ENCODE measurements around the gene AKR1C2. TPM values are rescaled to one million over a fixed set of nuclear protein-coding genes. Genes with fewer than 3 reads are reported as not detected.
"Not testable (repeated sequence)": the region's sequence is repeated elsewhere in the genome, so short reads cannot be mapped to it uniquely, and the experiment has no call there.

The AKR1C2 gene
- polyA plus RNA-seq (2011; rRNA removed) = 6,607 and 6,805 TPM in 2 replicates
- 2,138 and 2,314 TPM in 2 replicates for polyA plus RNA-seq (2012; cell fraction: cytosol; rRNA removed)
- 1,646 and 2,223 TPM in 2 replicates for polyA plus RNA-seq (2012; cell fraction: nucleus; rRNA removed)
- polyA plus RNA-seq (2017; fragmentation: RNase III; extraction: RNeasy Plus Mini Kit Qiagen cat#74134 plus additional on column Dnase treatment) = 5,292 to 5,660 TPM (median 5,410 TPM) in 3 replicates
- 1,944 and 2,314 TPM in 2 replicates for polyA minus RNA-seq (2011; rRNA and poly(A)+ RNA removed)

DNA sequence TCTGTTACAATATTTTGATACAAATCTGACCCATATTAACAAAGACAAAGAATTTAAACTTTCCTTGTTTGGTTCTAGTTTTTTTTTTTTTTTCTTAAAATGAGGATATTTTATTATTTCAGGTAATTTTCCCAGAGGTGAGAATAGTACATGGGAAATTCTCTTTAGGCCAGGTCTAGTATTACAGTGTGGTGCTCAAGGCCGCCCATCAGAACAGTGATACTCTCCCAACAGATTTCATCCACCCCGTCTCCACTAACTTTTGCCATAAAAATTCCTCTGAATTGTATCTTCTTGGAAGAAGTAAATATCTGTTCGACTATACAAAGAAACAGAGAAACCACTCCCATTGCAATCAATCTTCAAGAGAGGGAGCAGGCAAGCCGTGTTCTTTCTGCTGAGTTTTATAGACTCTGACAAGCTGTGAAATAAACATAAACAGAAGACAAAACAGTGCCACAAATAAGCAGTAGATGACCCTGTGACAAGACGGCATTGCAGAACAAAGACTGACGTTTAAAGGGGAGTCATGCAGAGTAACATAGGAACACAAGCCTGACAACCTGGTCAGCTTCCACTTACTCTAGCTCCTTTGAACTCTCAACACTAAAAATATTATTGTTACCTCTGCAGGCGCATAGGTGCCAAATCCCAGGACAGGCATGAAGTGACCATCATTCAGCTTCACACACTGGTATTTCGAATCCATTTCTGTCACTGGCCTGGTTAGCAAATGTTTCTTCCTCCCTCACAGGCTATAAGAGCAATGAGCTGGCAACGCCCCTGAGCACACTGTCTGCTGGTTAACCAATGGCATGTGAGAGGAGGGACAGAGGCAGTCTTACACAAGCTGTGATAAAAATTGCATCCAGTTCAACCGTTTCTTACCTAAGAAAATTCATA is at the start of gene AKR1C2:
Gene AKR1C2, minus strand, starts transcription at position 731 of the 903 bp plus-strand sequence. Its CDS starts 22 bp downstream, at position 709.
- peak; percentile 100 for FAIRE-seq

DNA sequence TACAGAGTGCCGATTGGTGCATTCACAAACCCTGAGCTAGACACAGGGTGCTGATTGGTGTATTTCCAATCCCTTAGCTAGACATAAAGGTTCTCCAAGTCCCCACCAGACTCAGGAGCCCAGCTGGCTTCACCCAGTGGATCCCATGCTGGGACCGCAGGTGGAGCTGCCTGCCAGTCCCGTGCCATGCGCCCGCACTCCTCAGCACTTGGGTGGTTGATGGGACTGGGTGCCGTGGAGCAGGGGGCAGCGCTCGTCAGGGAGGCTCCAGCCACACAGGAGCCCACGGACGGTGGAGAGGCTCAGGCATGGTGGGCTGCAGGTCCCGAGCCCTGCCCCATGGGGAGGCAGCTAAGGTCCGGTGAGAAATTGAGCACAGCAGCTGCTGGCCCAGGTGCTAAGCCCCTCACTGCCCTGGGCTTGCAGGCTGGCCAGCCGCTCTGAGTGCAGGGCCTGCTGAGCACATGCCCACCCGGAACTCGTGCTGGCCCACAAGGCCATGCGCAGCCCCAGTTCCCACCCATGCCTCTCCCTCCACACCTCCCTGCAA is 49.4 kb upstream of the AKR1C2 start:
- Histone ChIP-seq H3K27ac (peak overlapping the region in 1 of 2 experiments; percentile 1; a peak in 1 of 6 replicates), H3K4me1 (peaks cover 27% of the 10 kb centered on the region)
- CTCF ChIA-PET = interaction anchor here (1.2 kb wide), 1 partner anchor 18 kb away, joined by 4 read pairs; no protein-coding TSS in a partner anchor
- POLR2A ChIA-PET; DNase-seq (ENCODE audit: low read depth in 1 of 2, low spot score in 1 of 2); H3K4me3 ChIP-seq; H3K9me3 ChIP-seq; ATAC-seq; H3K4me2 ChIP-seq; FAIRE-seq: not testable (repeated sequence)
- 91% methylated on average over 8 of the region's 16 CpGs for WGBS (ENCODE audit: missing lambda C conversion rate)

More for the DNA sequence above, at the start of gene AKR1C2:
- TF ChIP-seq, protein P1, sequence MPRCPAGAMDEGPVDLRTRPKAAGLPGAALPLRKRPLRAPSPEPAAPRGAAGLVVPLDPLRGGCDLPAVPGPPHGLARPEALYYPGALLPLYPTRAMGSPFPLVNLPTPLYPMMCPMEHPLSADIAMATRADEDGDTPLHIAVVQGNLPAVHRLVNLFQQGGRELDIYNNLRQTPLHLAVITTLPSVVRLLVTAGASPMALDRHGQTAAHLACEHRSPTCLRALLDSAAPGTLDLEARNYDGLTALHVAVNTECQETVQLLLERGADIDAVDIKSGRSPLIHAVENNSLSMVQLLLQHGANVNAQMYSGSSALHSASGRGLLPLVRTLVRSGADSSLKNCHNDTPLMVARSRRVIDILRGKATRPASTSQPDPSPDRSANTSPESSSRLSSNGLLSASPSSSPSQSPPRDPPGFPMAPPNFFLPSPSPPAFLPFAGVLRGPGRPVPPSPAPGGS (IDR thresholded peaks at IDR 0.05) = peak; percentile 84; the same call in 2 of the 3 replicates
- peak; percentile 57 for TF ChIP-seq POLR2A (IDR thresholded peaks at IDR 0.05; ENCODE audit: low read length)
- TF ChIP-seq JUN (IDR thresholded peaks at IDR 0.05) = peak; percentile 89 to 97
- peak; percentile 24 to 31; a peak in 1 of 4 replicates for TF ChIP-seq CEBPB (IDR thresholded peaks at IDR 0.05)
- Histone ChIP-seq H3K4me1 (peaks cover 36% of the 10 kb centered on the region), H3K4me3 (peak within 1 kb of the TSS; percentile 81), H3K4me2 (peak within 1 kb of the TSS; percentile 78), H3K27ac (peak within 1 kb of the TSS; percentile 87 to 95)
- WGBS (ENCODE audit: missing lambda C conversion rate) = 0% methylated on average over 8 of the region's 10 CpGs
- ChIA-PET POLR2A (interaction anchor here (0.6 to 1.8 kb wide), 5 partner anchors 19 to 91 kb away, joined by 3 to 11 read pairs (median 3); partner anchors contain the start of genes AKR1C1 and AKR1C3), CTCF (interaction anchor here (1.2 to 1.5 kb wide), 4 partner anchors 13 to 431 kb away, joined by 3 to 8 read pairs (median 3); no protein-coding TSS in a partner anchor)
- ATAC-seq (peak; percentile 91 to 94), DNase-seq (ENCODE audit: low read depth in 1 of 2, low spot score in 1 of 2) (peak in 1 of 2 experiments; percentile 92)
- H3K9me3 ChIP-seq = not testable (repeated sequence)

DNA sequence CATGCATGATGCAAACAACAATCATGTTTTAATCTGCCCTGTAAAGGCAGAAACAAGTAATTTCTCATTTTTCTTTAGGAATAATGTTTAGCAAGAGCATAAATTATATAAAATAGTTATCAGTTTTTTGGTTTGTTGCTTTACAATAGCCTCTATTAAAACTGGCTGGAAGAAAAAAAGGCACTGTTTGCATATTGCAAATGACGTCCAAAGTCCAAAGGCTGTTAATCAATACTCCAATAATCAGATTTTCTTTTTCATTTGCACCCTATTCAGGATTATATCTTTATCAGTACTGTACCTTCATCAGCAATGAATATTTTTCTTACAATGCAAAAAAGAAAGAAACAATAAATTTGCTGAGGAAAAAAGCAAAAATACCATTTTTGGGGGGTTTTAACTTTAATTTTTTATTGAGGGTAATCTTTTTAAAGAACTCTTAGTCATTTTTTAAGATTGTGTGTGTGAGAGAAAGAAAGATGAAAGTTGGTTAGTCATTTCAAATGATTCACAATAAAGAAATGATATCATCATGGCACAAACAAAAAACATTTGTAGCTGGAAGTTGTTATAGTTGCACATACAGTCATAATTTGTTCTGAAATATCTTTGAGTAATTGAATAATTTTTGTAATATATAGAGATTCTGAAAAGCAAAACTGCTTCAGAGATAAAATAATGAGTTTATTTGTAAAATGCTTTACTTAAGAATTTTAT is 44.4 kb upstream of the AKR1C2 start:
- H3K9me3 ChIP-seq = peaks cover 26% of the 10 kb centered on the region
- ChIA-PET CTCF (no interaction called here), POLR2A (interaction anchor here (0.7 kb wide), 1 partner anchor 13 kb away, joined by 3 read pairs; no protein-coding TSS in a partner anchor)
- H3K4me2 ChIP-seq = peak overlapping the region; percentile 55
- ATAC-seq (no peak), FAIRE-seq (no peak), DNase-seq (ENCODE audit: low read depth in 1 of 2, low spot score in 1 of 2) (peak in 1 of 2 experiments; percentile 33)
- TF ChIP-seq FOSL2 (IDR thresholded peaks at IDR 0.05) = peak; percentile 65; the same call in 1 of the 2 replicates
- peak; percentile 72 for TF ChIP-seq FOSL2 (CRISPR knock-in tag; IDR thresholded peaks at IDR 0.05)
- TF ChIP-seq RARB (CRISPR knock-in tag; IDR thresholded peaks at IDR 0.05) = no peak
- peak; percentile 38 for TF ChIP-seq JUNB (IDR thresholded peaks at IDR 0.05)
- peak in 1 of 2 experiments; percentile 1; a peak in 1 of 4 replicates for TF ChIP-seq CEBPB (IDR thresholded peaks at IDR 0.05)
- peaks cover 39% of the 10 kb centered on the region for H3K4me1 ChIP-seq
- no peak overlapping the region for H3K4me3 ChIP-seq
- peak overlapping the region; percentile 65 to 72 for H3K27ac ChIP-seq
- 45% methylated on average over 1 of the region's 1 CpG for WGBS (ENCODE audit: missing lambda C conversion rate)

DNA sequence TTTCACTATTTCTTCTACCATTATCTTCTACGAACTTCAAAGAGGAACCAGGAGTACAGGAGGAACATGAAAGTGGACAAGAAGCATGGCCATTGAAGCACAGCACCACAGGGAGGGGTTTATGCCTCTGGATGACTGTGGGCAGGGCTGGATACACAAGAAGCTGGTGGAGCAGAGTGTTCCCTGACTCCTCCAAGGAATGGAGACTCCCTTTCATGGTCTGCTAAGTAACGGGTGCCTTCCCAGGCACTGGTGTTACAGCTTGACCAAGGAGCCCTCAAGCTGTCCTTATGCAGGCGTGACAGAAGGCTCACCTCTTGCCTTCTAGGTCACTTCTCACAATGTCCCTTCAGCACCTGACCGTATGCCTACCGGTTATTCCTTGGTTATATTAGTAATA is 43.4 kb upstream of the AKR1C2 start:
- ATAC-seq; FAIRE-seq; H3K4me3 ChIP-seq; DNase-seq (ENCODE audit: low read depth in 1 of 2, low spot score in 1 of 2); POLR2A ChIA-PET: not testable (repeated sequence)
- WGBS (ENCODE audit: missing lambda C conversion rate) = 77% methylated on average over 5 of the region's 5 CpGs
- Histone ChIP-seq H3K4me1 (peaks cover 39% of the 10 kb centered on the region), H3K27ac (peak overlapping the region; percentile 65 to 72), H3K4me2 (0 out of 3 replicates have a peak overlapping the region, but pooled peaks have one; percentile 55), H3K9me3 (peaks cover 29% of the 10 kb centered on the region)
- CTCF ChIA-PET = interaction anchor here (1.0 kb wide), 1 partner anchor 23 kb away, joined by 3 read pairs; no protein-coding TSS in a partner anchor

DNA sequence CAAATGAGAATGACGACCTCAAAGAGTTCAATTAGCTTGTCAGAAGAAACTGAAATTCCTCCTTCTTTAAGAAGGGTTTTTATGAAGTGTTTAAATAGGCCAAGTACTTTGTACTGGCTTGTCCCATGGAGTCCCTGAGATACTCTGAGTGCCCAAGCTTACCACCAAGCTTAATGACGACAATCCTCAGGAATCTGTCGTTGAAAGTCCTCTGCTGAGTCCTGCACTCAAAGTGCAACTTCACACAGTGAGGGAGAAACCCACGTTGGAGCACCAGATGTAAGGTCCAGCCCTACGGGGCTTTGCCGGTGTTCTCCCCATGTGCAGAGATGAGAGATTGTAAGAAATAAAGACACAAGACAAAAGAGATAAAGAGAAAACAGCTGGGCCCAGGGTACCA is 42.8 kb upstream of the AKR1C2 start:
- no peak overlapping the region for H3K4me2 ChIP-seq
- peaks cover 39% of the 10 kb centered on the region for H3K4me1 ChIP-seq
- H3K27ac ChIP-seq = peak overlapping the region; percentile 65 to 72; a peak in 5 of 6 replicates
- H3K9me3 ChIP-seq = peaks cover 35% of the 10 kb centered on the region
- no peak for DNase-seq (ENCODE audit: low read depth in 1 of 2, low spot score in 1 of 2)
- WGBS (ENCODE audit: missing lambda C conversion rate) = 93% methylated on average over 6 of the region's 6 CpGs
- POLR2A ChIA-PET = no interaction called here
- no peak for FAIRE-seq
- CTCF ChIA-PET = interaction anchor here (1.0 kb wide), 1 partner anchor 22 kb away, joined by 3 read pairs; no protein-coding TSS in a partner anchor
- no peak for ATAC-seq
- H3K4me3 ChIP-seq = no peak overlapping the region
- TF ChIP-seq, protein P2, sequence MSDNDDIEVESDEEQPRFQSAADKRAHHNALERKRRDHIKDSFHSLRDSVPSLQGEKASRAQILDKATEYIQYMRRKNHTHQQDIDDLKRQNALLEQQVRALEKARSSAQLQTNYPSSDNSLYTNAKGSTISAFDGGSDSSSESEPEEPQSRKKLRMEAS (IDR thresholded peaks at IDR 0.05) = no peak
- no peak for TF ChIP-seq SMC3 (IDR thresholded peaks at IDR 0.05)
- no peak for TF ChIP-seq GATA3 (IDR thresholded peaks at IDR 0.05; ENCODE audit: borderline replicate concordance)
- no peak for TF ChIP-seq RFX5 (IDR thresholded peaks at IDR 0.05)
- TF ChIP-seq NFE2L2 (conservative IDR thresholded peaks at IDR 0.05; ENCODE audit: low read length) = no peak
- TF ChIP-seq, protein P3, sequence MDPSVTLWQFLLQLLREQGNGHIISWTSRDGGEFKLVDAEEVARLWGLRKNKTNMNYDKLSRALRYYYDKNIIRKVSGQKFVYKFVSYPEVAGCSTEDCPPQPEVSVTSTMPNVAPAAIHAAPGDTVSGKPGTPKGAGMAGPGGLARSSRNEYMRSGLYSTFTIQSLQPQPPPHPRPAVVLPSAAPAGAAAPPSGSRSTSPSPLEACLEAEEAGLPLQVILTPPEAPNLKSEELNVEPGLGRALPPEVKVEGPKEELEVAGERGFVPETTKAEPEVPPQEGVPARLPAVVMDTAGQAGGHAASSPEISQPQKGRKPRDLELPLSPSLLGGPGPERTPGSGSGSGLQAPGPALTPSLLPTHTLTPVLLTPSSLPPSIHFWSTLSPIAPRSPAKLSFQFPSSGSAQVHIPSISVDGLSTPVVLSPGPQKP (IDR thresholded peaks at IDR 0.05; ENCODE audit: low read depth, low read length) = no peak
- TF ChIP-seq ZSCAN20 (CRISPR knock-in tag; IDR thresholded peaks at IDR 0.05) = no peak
- TF ChIP-seq, protein P4, sequence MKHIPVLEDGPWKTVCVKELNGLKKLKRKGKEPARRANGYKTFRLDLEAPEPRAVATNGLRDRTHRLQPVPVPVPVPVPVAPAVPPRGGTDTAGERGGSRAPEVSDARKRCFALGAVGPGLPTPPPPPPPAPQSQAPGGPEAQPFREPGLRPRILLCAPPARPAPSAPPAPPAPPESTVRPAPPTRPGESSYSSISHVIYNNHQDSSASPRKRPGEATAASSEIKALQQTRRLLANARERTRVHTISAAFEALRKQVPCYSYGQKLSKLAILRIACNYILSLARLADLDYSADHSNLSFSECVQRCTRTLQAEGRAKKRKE (CRISPR knock-in tag; IDR thresholded peaks at IDR 0.05; ENCODE audit: low read depth) = no peak
- no peak for TF ChIP-seq SREBF2 (IDR thresholded peaks at IDR 0.05)
- TF ChIP-seq MYC (IDR thresholded peaks at IDR 0.05; ENCODE audit: borderline replicate concordance, low read length) = no peak
- no peak for TF ChIP-seq BHLHE40 (IDR thresholded peaks at IDR 0.05; ENCODE audit: low read depth, low read length)

Data from A549 (cell line).